ENCODE results near the gene RPL28.

The RPL28 gene

DNA sequence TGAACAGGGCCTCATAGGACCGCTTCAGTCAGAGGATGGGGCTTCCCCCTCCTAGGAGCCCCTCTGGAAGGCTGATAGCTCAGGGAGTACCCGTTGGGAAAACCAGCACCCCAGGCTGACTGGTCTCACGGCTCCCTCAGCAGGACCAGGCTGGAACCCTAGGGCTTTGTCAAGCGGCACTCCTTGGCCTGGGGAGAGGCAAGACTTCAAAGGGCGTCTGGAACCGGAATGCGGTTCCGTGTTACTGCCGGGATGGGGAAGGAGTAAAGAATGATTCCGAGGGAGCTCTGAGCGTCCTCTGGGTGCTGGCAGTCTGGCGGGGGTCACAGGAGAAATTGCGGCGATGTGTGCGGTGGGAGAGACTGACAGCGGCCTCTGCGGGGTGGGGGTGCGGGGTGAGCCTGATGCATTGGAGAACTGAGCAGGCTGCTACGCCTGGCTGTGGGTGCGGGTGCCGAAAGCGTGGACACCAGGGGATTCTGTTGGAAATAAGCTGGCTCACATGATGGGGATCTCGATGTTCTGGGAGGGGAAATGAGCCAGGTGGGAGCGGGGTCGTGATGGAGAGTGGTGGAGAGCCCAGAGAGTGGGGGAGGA lies 33.1 kb upstream of the RPL28 start:
- DNase-seq (ENCODE audit: low read depth), result no peak
- TF ChIP-seq POLR2A (IDR thresholded peaks at IDR 0.05; ENCODE audit: extremely low read depth, insufficient read length) (no peak), MYC (IDR thresholded peaks at IDR 0.05; ENCODE audit: low read depth, low read length) (no peak)
- TF ChIP-seq, protein P1, sequence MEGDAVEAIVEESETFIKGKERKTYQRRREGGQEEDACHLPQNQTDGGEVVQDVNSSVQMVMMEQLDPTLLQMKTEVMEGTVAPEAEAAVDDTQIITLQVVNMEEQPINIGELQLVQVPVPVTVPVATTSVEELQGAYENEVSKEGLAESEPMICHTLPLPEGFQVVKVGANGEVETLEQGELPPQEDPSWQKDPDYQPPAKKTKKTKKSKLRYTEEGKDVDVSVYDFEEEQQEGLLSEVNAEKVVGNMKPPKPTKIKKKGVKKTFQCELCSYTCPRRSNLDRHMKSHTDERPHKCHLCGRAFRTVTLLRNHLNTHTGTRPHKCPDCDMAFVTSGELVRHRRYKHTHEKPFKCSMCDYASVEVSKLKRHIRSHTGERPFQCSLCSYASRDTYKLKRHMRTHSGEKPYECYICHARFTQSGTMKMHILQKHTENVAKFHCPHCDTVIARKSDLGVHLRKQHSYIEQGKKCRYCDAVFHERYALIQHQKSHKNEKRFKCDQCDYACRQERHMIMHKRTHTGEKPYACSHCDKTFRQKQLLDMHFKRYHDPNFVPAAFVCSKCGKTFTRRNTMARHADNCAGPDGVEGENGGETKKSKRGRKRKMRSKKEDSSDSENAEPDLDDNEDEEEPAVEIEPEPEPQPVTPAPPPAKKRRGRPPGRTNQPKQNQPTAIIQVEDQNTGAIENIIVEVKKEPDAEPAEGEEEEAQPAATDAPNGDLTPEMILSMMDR (IDR thresholded peaks at IDR 0.05; ENCODE audit: low read depth, low read length), result no peak
- TF ChIP-seq, protein P2, sequence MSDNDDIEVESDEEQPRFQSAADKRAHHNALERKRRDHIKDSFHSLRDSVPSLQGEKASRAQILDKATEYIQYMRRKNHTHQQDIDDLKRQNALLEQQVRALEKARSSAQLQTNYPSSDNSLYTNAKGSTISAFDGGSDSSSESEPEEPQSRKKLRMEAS (IDR thresholded peaks at IDR 0.05; ENCODE audit: low read depth, low read length), result no peak
- H3K4me3 ChIP-seq (ENCODE audit: low read depth, low read length), result no peak overlapping the region

DNA sequence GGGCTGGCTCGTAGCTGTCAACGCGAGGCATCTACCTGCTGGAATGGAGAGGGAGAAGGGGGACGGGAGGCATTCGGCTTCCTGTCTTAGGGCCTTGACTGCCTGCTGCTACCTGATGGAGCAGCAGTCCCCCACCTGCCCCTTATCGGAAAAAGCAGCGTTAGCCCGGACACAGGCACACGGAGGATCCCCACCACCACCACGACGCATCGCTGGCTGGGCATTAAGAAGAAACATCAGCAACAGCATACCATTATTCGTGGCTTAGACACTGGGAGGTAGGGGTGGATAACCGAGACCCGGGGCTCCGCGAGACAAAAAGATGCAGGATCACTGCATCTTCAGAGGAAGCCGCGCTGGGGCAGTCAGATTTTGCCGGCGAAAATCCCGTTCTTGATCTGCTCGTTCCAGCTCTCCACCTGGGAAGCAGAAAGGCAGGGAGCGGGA lies 32.4 kb upstream of the RPL28 start:
- no peak for DNase-seq (ENCODE audit: low read depth)
- TF ChIP-seq POLR2A (IDR thresholded peaks at IDR 0.05; ENCODE audit: extremely low read depth, insufficient read length), result no peak
- TF ChIP-seq, protein P1 (IDR thresholded peaks at IDR 0.05; ENCODE audit: low read depth, low read length), result no peak
- no peak overlapping the region for H3K4me3 ChIP-seq (ENCODE audit: low read depth, low read length)

DNA sequence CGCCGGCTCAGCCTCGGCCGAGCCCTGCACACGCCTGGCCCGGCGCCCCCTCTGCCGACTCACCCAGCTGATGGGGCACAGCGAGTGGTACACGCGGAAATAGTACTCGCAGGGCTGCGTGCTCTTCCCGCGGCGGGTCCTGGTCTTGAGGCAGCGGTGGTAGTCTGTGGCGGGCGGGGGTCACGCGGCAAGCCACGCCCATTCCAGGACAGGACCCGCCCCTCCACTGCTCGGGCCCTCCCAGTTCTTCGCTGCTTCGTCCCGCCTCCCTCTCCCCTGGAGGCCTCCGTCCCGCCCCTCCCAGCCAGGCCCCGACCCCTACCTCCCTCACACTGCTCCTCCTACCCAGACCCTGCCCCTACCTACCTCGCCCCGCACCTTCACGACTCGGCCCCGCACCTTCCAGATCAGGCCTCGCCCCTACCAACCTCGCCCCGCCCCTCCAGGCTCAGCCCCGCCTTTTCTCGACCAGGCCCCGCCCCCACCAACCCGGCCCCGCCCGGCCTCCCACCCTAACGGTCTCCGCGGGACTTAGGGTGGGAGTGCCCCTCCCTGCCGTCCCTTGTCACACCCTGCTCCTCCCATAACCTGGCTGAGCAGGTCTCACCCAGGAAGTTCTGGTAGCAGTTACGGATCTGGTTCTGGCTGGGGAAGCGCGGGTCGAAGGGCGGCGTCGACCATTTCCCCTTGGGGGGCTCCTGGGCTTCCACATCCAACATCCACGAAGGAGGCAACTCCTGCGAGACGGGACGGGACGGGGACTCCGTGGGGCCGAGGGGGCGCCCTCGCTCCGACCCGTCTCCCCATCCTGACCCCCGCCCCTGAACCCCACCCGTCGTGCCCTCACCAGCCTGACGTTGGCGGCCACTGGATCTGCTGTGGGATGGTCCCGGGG lies 31.7 kb upstream of the RPL28 start:
- TF ChIP-seq, protein P1 (IDR thresholded peaks at IDR 0.05; ENCODE audit: low read depth, low read length), result no peak
- TF ChIP-seq POLR2A (IDR thresholded peaks at IDR 0.05; ENCODE audit: extremely low read depth, insufficient read length) (no peak), MYC (IDR thresholded peaks at IDR 0.05; ENCODE audit: low read depth, low read length) (no peak)
- TF ChIP-seq, protein P2 (IDR thresholded peaks at IDR 0.05; ENCODE audit: low read depth, low read length), result no peak
- no peak overlapping the region for H3K4me3 ChIP-seq (ENCODE audit: low read depth, low read length)
- DNase-seq (ENCODE audit: low read depth), result peak; percentile 35

DNA sequence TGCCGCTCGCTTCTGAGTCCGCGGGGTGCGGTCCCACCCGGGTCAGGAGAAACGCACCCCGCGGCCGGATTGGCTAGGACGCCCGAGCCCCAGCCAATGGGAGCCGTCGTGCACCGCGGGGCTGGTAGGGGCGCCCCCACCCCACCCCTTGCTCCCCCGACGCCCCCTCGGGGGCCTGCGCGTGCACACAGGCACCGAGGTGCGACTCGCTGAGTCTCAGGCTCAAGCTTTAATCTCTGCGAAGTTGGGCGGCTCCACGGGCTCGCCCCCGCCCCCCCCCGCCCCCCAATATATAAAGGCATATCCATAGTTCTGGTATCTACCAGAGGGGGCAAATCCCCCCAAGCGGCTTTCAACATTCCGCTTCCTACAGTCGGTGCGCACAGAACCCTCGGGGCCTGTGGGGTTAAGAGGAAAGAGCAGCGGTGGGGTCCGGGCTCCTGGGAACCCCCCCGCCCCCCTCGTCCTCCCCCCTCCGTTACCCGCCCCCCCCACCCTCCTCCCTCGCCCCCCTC lies 31.0 kb upstream of the RPL28 start, which contains the start of gene COX6B2:
Gene COX6B2 (minus strand): TSS at position 22 of the 515 bp plus-strand sequence. CDS start 198 bp downstream, outside the sequence.
- no peak for DNase-seq (ENCODE audit: low read depth)
- TF ChIP-seq POLR2A (IDR thresholded peaks at IDR 0.05; ENCODE audit: extremely low read depth, insufficient read length) (no peak), MYC (IDR thresholded peaks at IDR 0.05; ENCODE audit: low read depth, low read length) (no peak)
- TF ChIP-seq, protein P1 (IDR thresholded peaks at IDR 0.05; ENCODE audit: low read depth, low read length), result no peak
- TF ChIP-seq, protein P2 (IDR thresholded peaks at IDR 0.05; ENCODE audit: low read depth, low read length), result no peak
- H3K4me3 ChIP-seq (ENCODE audit: low read depth, low read length), result no peak within 1 kb of the TSS

DNA sequence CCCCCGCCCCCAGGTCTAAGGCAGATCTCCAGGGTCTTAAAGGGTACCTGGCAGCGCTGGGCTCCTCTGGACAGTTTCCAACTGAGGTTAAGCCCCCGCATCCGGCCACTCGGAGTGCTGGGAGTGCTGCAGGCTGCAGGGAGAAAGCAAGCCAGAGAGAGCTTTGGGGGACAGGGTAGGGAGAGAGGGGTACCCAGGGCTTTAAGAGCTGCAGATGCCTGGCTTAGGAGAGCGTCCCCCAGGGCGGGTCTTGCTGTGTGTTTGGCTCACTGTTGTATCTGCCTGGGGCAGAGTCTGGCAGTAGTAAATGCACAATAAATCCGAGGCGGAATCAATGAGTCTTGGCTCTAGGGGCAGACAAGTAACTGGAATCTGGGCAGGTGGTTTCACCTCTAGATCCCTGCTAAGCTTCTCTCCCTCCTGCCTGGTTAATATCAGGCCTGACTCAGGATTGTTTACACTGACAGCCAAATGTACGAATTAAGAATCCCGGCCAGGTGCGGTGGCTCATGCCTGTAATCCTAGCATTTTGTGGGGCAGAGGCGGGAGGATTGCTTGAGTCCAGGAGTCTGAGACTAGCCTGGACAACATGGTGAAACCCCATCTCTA lies 30.4 kb upstream of the RPL28 start:
- no peak for TF ChIP-seq POLR2A (IDR thresholded peaks at IDR 0.05; ENCODE audit: extremely low read depth, insufficient read length)
- TF ChIP-seq, protein P1 (IDR thresholded peaks at IDR 0.05; ENCODE audit: low read depth, low read length), result no peak
- TF ChIP-seq MYC (IDR thresholded peaks at IDR 0.05; ENCODE audit: low read depth, low read length), result no peak
- TF ChIP-seq, protein P2 (IDR thresholded peaks at IDR 0.05; ENCODE audit: low read depth, low read length), result no peak
- no peak for DNase-seq (ENCODE audit: low read depth)
- H3K4me3 ChIP-seq (ENCODE audit: low read depth, low read length), result no peak overlapping the region

Data from NB4 (cell line).